ENCODE data around the gene EIF1AD.
A peak's percentile ranks its signal among the peaks of the same experiment; 100 is the strongest.
"Not testable (repeated sequence)": the region's sequence is repeated elsewhere in the genome, so short reads cannot be mapped to it uniquely, and the experiment has no call there.

Gene EIF1AD

GRCh38 chr11:66020618-66021357 lies 18.8 kb upstream of the EIF1AD start:
- peak; percentile 84 for DNase-seq

- no peak for DNase-seq
Measured at GRCh38 chr11:66020212-66020611, 18.3 kb upstream of the EIF1AD start.

GRCh38 chr11:66017321-66017720 lies 15.4 kb upstream of the EIF1AD start:
- no peak for DNase-seq

- no peak for DNase-seq
Measured at GRCh38 chr11:66016793-66017177, 14.8 kb upstream of the EIF1AD start.

DNA sequence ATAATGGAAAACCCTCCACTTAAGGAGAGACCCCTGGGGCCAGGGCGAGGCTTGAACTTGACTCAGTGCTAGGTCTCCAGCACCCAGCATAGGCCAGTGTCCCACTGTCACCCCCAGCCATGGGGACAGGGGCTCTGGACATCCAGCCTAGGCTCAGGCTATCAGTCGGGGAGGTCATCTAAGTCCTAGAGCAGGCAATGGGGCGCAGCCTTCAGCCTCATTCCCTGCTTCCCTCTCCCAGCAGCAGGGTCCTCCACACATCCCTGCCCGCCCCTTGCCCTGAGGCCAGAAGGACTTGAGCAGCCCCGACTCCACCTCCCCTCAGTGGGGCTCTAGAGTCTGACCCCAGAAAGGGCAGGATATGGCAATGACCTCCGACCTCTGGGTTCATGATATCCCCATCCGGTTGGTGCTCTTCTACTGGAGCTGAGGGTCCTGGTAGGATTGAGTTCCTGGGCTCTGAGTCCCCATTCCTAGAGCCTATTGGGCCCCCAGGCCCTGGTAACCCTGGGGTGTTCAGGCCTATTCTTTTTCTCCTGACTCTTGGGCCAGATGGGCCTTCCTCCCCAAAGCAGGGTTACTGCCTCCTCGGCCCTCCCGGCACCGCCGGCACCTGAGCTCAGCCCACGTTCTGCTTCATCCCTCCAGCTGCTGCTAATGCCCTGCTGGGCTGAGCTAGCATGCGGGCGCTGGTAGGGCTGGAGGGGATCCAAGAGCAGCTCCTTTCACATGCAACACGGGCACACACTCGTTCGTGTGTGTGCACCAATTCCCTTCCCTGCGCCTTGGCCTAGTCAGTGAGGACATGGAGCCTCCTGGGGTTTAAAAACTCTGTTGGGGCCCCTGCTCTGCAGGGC lies 14.2 kb upstream of the EIF1AD start:
- DNase-seq: no peak

DNA sequence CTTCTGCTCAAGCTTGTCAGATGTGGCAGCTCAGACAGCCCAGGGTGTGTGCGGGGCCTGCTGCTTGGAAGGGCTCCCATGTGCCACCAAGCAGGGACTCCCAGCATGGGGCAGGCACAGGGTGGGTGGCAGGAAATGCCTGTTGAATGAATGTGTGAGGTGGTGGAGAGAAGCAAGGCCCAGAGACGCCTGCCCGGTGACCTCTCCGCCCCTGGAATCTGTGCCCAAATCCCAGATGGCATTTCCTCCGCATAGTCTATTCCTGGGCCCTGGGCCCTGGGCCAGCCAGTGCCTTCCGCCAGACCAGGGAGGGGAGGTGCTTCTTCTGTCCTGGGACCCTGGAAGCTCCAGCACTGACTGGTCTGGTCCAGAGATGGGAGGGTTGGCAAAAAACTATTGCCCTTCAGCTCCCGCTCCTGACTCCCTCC lies 13.5 kb upstream of the EIF1AD start:
- DNase-seq: peak; percentile 60

DNA sequence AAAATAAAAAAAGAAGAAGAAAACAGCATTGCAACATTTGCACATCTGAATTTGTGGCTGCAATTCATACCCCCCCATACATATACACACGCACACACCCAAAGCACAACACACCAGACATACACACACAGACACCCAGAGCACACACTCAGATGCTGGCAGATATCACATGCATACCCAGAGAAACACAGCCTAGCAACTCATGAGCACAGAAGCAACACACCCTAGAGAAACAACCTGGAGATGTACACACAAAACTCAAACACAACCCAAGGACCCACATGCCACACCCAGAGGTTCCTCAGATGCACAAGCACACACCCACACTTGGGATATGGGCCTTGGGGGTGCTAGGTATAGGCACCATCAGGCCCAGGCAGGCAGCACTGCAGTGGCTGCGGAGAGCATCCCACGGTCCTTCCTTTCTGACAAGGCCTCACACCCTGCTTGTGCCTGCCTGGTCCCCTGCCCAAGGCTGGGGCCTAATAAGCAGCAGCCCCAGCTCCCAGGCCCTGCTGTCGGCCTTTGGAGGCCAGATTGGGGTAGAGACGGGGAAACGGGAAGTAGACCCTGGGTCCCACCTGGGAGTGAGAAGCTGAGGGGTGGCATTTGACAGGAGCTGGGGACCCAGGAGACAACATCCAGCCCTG lies 13.0 kb upstream of the EIF1AD start:
- no peak for DNase-seq

GRCh38 chr11:66013762-66014100 lies 11.8 kb upstream of the EIF1AD start:
- DNase-seq: no peak

DNA sequence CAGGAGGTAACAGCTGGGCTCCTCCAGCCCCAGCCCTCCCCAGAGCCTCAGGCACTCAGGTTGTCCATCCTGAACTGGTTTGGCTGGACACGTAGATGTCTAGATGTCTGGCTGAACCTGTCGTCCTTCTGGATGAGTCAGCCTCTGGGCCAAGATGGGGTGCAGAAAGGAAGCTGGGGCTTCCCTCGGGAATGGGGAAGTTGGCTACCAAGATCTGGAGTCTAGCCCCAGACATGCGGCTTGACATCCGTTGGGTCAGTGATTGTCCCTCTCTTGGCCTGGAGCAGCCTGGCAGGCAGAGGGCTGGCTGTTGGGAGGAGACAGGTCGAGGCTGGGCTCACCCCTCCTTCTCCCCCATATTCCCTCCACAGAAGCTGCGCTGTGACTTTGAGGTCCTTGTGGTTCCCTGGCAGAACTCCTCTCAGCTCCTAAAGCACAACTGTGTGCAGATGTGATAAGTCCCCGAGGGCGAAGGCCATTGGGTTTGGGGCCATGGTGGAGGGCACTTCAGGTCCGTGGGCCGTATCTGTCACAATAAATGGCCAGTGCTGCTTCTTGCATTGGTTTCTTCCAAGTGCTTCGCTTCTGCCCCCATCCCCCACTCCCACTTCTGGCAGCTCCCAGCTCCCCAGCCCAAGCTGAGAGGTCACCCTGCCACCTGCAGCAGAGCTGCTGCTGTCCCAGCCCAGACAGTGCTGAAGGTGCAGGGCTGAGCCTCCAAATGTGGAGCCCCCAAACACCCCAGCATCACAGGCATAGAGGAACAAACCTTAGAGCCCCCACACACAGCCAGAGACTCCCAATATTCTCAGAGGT lies 11.2 kb upstream of the EIF1AD start:
- DNase-seq: no peak

- DNase-seq: no peak
Measured at GRCh38 chr11:66012371-66012945, 10.5 kb upstream of the EIF1AD start.

- no peak for DNase-seq
Measured at GRCh38 chr11:66011785-66012303, 9.9 kb upstream of the EIF1AD start, which contains the start of gene CST6. CST6 (plus strand) TSS chr11:66012008; CDS start chr11:66012045, 37 bp downstream.

DNA sequence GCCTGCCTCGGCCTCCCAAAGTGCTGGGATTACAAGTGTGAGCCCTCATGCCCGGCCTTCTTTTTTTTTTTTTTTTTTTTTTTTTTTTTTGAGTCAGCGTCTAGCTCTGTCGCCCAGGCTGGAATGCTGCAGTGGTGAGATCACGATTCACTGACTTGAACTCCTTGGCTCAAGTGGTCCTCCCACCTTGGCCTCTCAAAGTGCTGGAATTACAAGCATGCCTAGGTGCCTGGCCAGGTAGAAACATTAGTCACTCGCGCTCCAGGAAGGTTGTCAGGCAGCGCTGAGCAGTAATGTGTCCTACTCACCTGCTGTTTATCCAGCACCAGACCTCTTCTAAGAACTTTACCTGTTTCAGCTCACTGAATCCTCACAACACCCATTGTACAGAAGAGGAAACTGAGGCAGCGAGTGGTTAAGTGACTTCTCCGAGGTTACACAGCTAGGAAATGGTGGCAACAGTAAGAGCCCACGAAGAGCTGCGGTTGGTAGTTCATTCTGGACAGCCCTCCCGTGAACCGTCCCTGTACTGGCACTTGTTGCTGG lies 9.4 kb upstream of the EIF1AD start:
- peak; percentile 93 for DNase-seq

- DNase-seq: not testable (repeated sequence)
Measured at GRCh38 chr11:66010036-66010435, 8.1 kb upstream of the EIF1AD start.

- peak; percentile 15 for DNase-seq
Measured at GRCh38 chr11:66008468-66009101, 6.6 kb upstream of the EIF1AD start.

GRCh38 chr11:66008095-66008467 lies 6.1 kb upstream of the EIF1AD start:
- no peak for DNase-seq

- DNase-seq: no peak
Measured at GRCh38 chr11:66007201-66007634, 5.3 kb upstream of the EIF1AD start.

DNA sequence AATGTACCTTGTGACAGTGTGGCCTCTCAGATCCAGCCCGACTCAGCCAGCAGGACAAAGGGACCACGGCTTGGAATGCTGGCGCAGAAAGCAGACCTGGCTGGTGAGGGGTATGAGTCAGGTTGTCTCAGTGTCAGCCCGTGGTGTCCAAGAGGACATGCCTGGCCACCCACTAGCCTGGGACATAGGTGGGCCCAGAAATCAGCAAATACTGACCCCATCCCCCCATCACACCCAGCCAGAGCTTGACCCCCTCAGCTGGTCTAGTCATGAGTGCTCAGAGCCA lies 4.9 kb upstream of the EIF1AD start:
- DNase-seq: no peak

- no peak for DNase-seq
Measured at GRCh38 chr11:66006134-66006890, 4.4 kb upstream of the EIF1AD start.

DNA sequence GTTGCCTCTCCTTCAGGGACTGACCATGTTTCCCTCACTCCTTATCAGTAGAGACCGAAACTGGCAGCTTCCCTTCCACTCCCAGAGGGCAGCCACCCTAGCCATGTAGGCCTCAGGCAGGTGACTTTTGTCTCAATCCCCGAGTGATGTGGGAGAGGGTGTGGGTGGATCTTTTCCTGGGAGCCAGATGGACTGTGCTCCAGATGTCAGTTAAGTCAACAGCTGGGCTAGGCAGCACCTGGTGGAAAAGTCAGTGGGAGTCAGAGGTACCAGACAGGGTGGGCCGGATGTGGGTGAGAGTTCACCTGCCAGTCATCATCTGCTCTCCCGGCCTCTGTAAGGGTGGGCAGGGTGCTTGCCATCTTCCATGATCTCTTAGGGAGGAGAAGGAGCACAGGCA lies 2.2 kb upstream of the EIF1AD start:
- DNase-seq: no peak

DNA sequence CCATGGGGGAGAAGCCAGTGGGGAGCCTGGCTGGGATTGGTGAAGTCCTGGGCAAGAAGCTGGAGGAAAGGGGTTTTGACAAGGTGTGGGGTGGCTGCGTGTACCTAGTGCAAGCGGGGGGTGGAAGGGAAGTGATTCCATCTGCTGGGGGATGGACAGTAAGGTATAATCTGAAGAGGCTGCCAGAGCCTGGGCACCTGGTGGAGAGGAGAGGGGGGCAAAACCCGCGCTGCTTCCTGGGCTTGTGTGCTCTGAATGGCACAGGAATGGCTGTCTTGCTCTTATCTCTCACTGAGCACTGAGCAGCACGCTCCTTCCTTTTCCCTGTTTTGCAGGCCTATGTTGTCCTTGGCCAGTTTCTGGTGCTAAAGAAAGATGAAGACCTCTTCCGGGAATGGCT lies 1.3 kb upstream of the EIF1AD start:
- DNase-seq: no peak
